Endodermal cell (in vitro differentiated cells): ENCODE data around the gene ZFP91. TPM values are rescaled to one million over a fixed set of nuclear protein-coding genes. Genes with fewer than 3 reads are reported as not detected.

ENCODE experiments used
- DNase-seq: peaks from one replicate; pipeline ENCODE4 v3.0.0-alpha.2; 2017
- H3K27ac ChIP-seq: 2 replicates; pipeline ENCODE4 v1.5.1; 2013; ENCODE audit warnings: mild to moderate bottlenecking, low read depth, low read length, moderate library complexity
- H3K27me3 ChIP-seq: 2 replicates; pipeline ENCODE4 v1.6.1; 2013; ENCODE audit warnings: mild to moderate bottlenecking, low read length, moderate library complexity; ENCODE audit not compliant: insufficient read depth, control insufficient read depth, poor library complexity, severe bottlenecking
- H3K36me3 ChIP-seq: 2 replicates; pipeline ENCODE4 v1.7.0; 2013; ENCODE audit warnings: mild to moderate bottlenecking, low read length, moderate library complexity; ENCODE audit not compliant: control insufficient read depth, insufficient read depth
- H3K4me1 ChIP-seq: one replicate; pipeline ENCODE4 v1.7.0; 2013; ENCODE audit warnings: low read length; ENCODE audit not compliant: control insufficient read depth, insufficient read depth
- H3K4me3 ChIP-seq: 2 replicates; pipeline ENCODE4 v1.5.1; 2013; ENCODE audit warnings: mild to moderate bottlenecking, low read length, moderate library complexity
- H3K9ac ChIP-seq: 2 replicates; pipeline ENCODE4 v1.6.1; 2013; ENCODE audit warnings: mild to moderate bottlenecking, low read length, moderate library complexity; ENCODE audit not compliant: poor library complexity, severe bottlenecking; ENCODE audit errors: extremely low read depth
- H3K9me3 ChIP-seq: 2 replicates; pipeline ENCODE4 v1.6.1; 2013; ENCODE audit warnings: mild to moderate bottlenecking, low read length, moderate library complexity; ENCODE audit not compliant: control insufficient read depth
- H3K27ac Mint-ChIP-seq: 2 replicates; pipeline ENCODE4 v1.8.0; 2020; ENCODE audit warnings: mixed read lengths
- H3K27me3 Mint-ChIP-seq: 2 replicates; pipeline ENCODE4 v1.8.0; 2021; ENCODE audit warnings: mild to moderate bottlenecking, mixed read lengths; ENCODE audit not compliant: insufficient read depth
- H3K36me3 Mint-ChIP-seq: 2 replicates; pipeline ENCODE4 v1.8.0; 2020; ENCODE audit warnings: low read depth, mixed read lengths
- H3K4me1 Mint-ChIP-seq: 2 replicates; pipeline ENCODE4 v1.8.0; 2020; ENCODE audit warnings: mixed read lengths
- H3K4me3 Mint-ChIP-seq: 2 replicates; pipeline ENCODE4 v1.8.0; 2020; ENCODE audit warnings: mild to moderate bottlenecking, moderate library complexity, mixed read lengths
- H3K9me3 Mint-ChIP-seq: 2 replicates; pipeline ENCODE4 v1.8.0; 2020; ENCODE audit warnings: mild to moderate bottlenecking, mixed read lengths
- WGBS, 2 experiments: methylation state at CpG; one replicate each; pipeline versions ENCODE4 v1.1.5 to v1.1.7; 2013; ENCODE audit warnings: missing lambda C conversion rate in 2 of 2, mixed read lengths in 1 of 2; ENCODE audit not compliant: insufficient coverage in 1 of 2, insufficient read length in 1 of 2; 5-methylcytosine and 5-hydroxymethylcytosine counted together
- total RNA-seq, 2 donors: library from RNA; stranded (reverse); fragmentation: NEBNext Ultra II Directional in 1 of 2; extraction: Animal tissue kit (Norgen Biotek cat#: 25700) in 1 of 2; gene quantifications; 2 replicates in 1 of 2; 3 replicates in 1 of 2; pipeline ENCODE4 v1.2.1, GENCODE V29; 2021
- TF ChIP-seq, protein P1 (sequence below): fragments of 200-600 bp; sonication (generic); conservative IDR thresholded peaks from 2 replicates; pipeline ENCODE4 v1.5.0; 2021; ENCODE audit warnings: antibody characterized with exemption, mild to moderate bottlenecking

ZFP91 gene
- total RNA-seq, 2 donors from 2014 or later, result 28.0 to 31.0 TPM

DNA sequence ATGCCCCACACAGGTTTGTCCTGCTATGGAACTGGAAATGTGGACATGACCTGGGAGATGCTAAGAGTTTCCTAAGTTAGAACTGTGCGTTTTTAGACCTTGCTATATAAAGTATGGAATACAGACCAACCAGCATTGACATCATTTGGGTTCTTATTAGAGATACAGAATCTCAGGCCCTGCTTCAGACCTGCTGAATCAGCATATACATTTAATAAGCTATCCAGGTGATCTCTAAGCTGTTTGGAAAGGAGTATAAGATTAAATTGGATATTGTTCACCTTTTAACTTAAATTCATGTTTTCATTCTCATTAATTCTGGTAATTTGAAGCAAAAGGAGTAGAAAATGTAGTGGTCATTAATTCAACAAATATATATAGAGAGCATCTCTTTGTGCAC is 36.7 kb downstream of the ZFP91 start:
- H3K27me3 ChIP-seq, result no peaks in the 10 kb centered on the region
- Mint-ChIP-seq H3K36me3 (peaks cover 81% of the 10 kb centered on the region), H3K9me3 (no peaks in the 10 kb centered on the region), H3K4me1 (peaks cover 14% of the 10 kb centered on the region), H3K27ac (no peak overlapping the region), H3K4me3 (no peak overlapping the region), H3K27me3 (no peaks in the 10 kb centered on the region)
- H3K4me1 ChIP-seq, result no peaks in the 10 kb centered on the region
- TF ChIP-seq, protein P1, sequence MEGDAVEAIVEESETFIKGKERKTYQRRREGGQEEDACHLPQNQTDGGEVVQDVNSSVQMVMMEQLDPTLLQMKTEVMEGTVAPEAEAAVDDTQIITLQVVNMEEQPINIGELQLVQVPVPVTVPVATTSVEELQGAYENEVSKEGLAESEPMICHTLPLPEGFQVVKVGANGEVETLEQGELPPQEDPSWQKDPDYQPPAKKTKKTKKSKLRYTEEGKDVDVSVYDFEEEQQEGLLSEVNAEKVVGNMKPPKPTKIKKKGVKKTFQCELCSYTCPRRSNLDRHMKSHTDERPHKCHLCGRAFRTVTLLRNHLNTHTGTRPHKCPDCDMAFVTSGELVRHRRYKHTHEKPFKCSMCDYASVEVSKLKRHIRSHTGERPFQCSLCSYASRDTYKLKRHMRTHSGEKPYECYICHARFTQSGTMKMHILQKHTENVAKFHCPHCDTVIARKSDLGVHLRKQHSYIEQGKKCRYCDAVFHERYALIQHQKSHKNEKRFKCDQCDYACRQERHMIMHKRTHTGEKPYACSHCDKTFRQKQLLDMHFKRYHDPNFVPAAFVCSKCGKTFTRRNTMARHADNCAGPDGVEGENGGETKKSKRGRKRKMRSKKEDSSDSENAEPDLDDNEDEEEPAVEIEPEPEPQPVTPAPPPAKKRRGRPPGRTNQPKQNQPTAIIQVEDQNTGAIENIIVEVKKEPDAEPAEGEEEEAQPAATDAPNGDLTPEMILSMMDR, result no peak
- H3K4me3 ChIP-seq, result no peak overlapping the region
- H3K36me3 ChIP-seq, result peaks cover 97% of the 10 kb centered on the region
- no peaks in the 10 kb centered on the region for H3K9me3 ChIP-seq
- 100% methylated on average over 1 of the region's 1 CpG for WGBS, 2 experiments
- DNase-seq, result no peak
- no peak overlapping the region for H3K9ac ChIP-seq
- H3K27ac ChIP-seq, result no peak overlapping the region

DNA sequence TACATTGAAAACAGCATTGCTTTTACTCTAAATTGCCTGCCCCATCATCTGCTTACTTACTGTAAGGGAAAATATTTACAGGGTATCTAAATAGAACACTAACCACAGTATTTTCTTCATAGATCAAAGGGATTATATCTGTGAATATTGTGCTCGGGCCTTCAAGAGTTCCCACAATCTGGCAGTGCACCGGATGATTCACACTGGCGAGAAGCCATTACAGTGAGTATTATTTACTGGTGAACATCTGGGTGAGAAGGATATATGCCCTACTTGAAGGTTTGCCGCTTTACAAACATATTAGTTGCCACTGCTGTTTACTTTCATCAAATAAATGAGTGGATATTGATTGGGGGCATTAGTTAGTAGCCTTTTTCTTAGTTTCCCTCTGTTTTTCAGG is 37.7 kb downstream of the ZFP91 start:
- peaks cover 14% of the 10 kb centered on the region for H3K4me1 Mint-ChIP-seq
- H3K27ac Mint-ChIP-seq, result no peak overlapping the region
- TF ChIP-seq, protein P1, result no peak
- no peaks in the 10 kb centered on the region for H3K27me3 Mint-ChIP-seq
- no peak overlapping the region for H3K27ac ChIP-seq
- no peaks in the 10 kb centered on the region for H3K9me3 ChIP-seq
- no peak overlapping the region for H3K4me3 ChIP-seq
- WGBS, 2 experiments, result 92% methylated on average over 4 of the region's 4 CpGs; no CpG with 5 or more reads in 1 of the 2 experiments
- no peaks in the 10 kb centered on the region for H3K9me3 Mint-ChIP-seq
- peaks cover 75% of the 10 kb centered on the region for H3K36me3 Mint-ChIP-seq
- DNase-seq, result no peak
- no peak overlapping the region for H3K9ac ChIP-seq
- peaks cover 95% of the 10 kb centered on the region for H3K36me3 ChIP-seq
- no peaks in the 10 kb centered on the region for H3K4me1 ChIP-seq
- no peaks in the 10 kb centered on the region for H3K27me3 ChIP-seq
- no peak overlapping the region for H3K4me3 Mint-ChIP-seq

DNA sequence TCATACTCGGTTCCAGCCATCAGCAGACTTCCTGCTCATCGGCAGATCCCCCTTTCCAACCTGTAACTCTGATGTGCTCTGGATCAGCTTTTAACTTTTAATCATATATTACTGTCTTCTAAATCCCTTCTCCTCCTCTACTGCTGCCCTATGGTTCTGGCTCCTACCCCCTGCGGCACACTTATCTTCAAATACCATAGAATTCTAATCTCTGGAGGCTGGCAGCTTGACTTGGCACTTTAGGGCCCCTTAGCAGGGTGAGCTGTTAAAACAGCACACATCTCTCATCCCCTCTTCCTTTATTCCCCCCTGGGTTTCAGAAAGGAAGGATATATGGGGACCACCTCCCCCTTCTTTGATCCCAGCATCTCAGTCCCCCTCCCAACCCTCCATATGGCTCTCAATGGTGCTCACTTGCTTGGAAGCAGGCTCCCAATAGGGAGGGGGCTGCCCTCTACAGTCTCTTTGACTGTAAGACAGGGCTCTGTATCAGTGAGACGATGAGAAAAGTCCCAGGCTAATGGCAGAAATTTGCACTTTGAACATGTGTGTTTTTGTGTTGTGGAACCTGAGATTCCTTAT is 39.2 kb downstream of the ZFP91 start:
- peaks cover 95% of the 10 kb centered on the region for H3K36me3 ChIP-seq
- peak; percentile 52 for DNase-seq
- H3K27me3 ChIP-seq, result no peaks in the 10 kb centered on the region
- H3K4me3 ChIP-seq, result no peak overlapping the region
- TF ChIP-seq, protein P1, result peak; percentile 62
- H3K4me1 ChIP-seq, result no peaks in the 10 kb centered on the region
- no peak overlapping the region for H3K9ac ChIP-seq
- Mint-ChIP-seq H3K4me3 (no peak overlapping the region), H3K4me1 (peaks cover 14% of the 10 kb centered on the region), H3K36me3 (peaks cover 73% of the 10 kb centered on the region), H3K27me3 (no peaks in the 10 kb centered on the region), H3K9me3 (no peaks in the 10 kb centered on the region), H3K27ac (peak overlapping the region; percentile 19)
- WGBS, 2 experiments, result 88 to 89% methylated on average over 3 to 4 of the region's 4 CpGs
- H3K27ac ChIP-seq, result no peak overlapping the region
- no peaks in the 10 kb centered on the region for H3K9me3 ChIP-seq
